Gastroesophageal sphincter (tissue), 4 donors: Measurements from ENCODE around the gene RIC8A. TPM values are rescaled to one million over a fixed set of nuclear protein-coding genes. Genes with fewer than 3 reads are reported as not detected.
"Not testable (repeated sequence)": the region's sequence is repeated elsewhere in the genome, so short reads cannot be mapped to it uniquely, and the experiment has no call there.

Source experiments
- ATAC-seq: fragments of 150-250 bp; one replicate; pipeline ENCODE4 v1.9.1; 2016; ENCODE audit warnings: mild to moderate bottlenecking, moderate library complexity
- H3K27ac ChIP-seq, 4 donors: fragments of 200-600 bp; sonication (generic) in 3 of 4; 1 replicate in 3 of 4; 2 replicates in 1 of 4; pipeline ENCODE4 v1.5.1; 2016 to 2019
- H3K27me3 ChIP-seq: fragments of 200-600 bp; sonication (generic); one replicate; pipeline ENCODE4 v1.5.1; 2019
- H3K36me3 ChIP-seq, 2 donors: fragments of 200-600 bp; sonication (generic); one replicate each; pipeline ENCODE4 v1.5.1; 2019; ENCODE audit warnings: control low read depth in 1 of 2
- H3K4me1 ChIP-seq, 3 donors: fragments of 200-600 bp; sonication (generic); 1 replicate in 2 of 3; 2 replicates in 1 of 3; pipeline ENCODE4 v1.5.1; 2016 to 2019; ENCODE audit warnings: control low read depth in 2 of 3
- H3K4me3 ChIP-seq, 2 donors: fragments of 200-600 bp; sonication (generic); one replicate each; pipeline ENCODE4 v1.5.1; 2019; ENCODE audit warnings: mild to moderate bottlenecking in 1 of 2, moderate library complexity in 1 of 2
- H3K9me3 ChIP-seq, 3 donors: fragments of 200-600 bp; sonication (generic); one replicate each; pipeline ENCODE4 v1.5.1; 2017 to 2019; ENCODE audit warnings: control low read depth in 2 of 3
- CTCF ChIP-seq, 4 experiments: fragments of 200-600 bp in 2 of 4; fragments of 450-650 bp in 2 of 4; sonication (generic) in 1 of 4; IDR thresholded peaks; one replicate each; pipeline ENCODE4 v1.5.1; 2017 to 2019; ENCODE audit warnings: antibody characterized with exemption in 4 of 4, mild to moderate bottlenecking in 2 of 4, moderate library complexity in 2 of 4
- EP300 ChIP-seq: sonication (generic); formaldehyde crosslinking; IDR thresholded peaks from one replicate; pipeline ENCODE4 v1.6.1; 2017; ENCODE audit warnings: antibody characterized with exemption, mild to moderate bottlenecking
- POLR2A ChIP-seq, 2 donors: fragments of 450-650 bp; IDR thresholded peaks; one replicate each; pipeline ENCODE4 v1.6.1; 2017; ENCODE audit warnings: antibody characterized with exemption in 2 of 2, mild to moderate bottlenecking in 2 of 2, moderate library complexity in 1 of 2
- POLR2AphosphoS5 ChIP-seq: sonication (generic); formaldehyde crosslinking; IDR thresholded peaks from one replicate; pipeline ENCODE4 v1.6.1; 2017; ENCODE audit warnings: antibody characterized with exemption
- WGBS, 2 donors: methylation state at CpG; one replicate each; pipeline ENCODE4 v1.1.5; 2018; ENCODE audit warnings: low coverage in 1 of 2; 5-methylcytosine and 5-hydroxymethylcytosine counted together
- total RNA-seq, 4 donors: library from RNA; depleted of rRNA; stranded (reverse); fragments of >200 nt; gene quantifications; one replicate each; pipeline ENCODE4 v1.1.0, GENCODE V29; 2016

Gene RIC8A
- total RNA-seq, 4 donors from 2014 or later = 78.2 to 169 (median 135) TPM

GRCh38 chr11:216081-216974 lies 8.8 kb downstream of the RIC8A start:
- TF ChIP-seq CTCF (IDR thresholded peaks at IDR 0.05) = no peak
- no peak for TF ChIP-seq EP300
- no peak for TF ChIP-seq POLR2AphosphoS5
- no peak for TF ChIP-seq POLR2A (IDR thresholded peaks at IDR 0.05)
- peaks cover 0 to 4% (median 0%) of the 10 kb centered on the region in 3 donors for H3K4me1 ChIP-seq
- no peak for ATAC-seq
- H3K27me3 ChIP-seq = no peaks in the 10 kb centered on the region
- H3K27ac ChIP-seq = peak overlapping the region in 1 of 4 donors; percentile 40
- peaks cover 0 to 77% of the 10 kb centered on the region in 2 donors for H3K36me3 ChIP-seq
- WGBS, 2 donors = 81% methylated on average over 8 of the region's 11 CpGs; no CpG with 5 or more reads in 1 of the 2 donors
- H3K4me3 ChIP-seq = no peak overlapping the region
- H3K9me3 ChIP-seq = no peaks in the 10 kb centered on the region

- TF ChIP-seq CTCF (IDR thresholded peaks at IDR 0.05) (no peak), EP300 (no peak), POLR2AphosphoS5 (no peak), POLR2A (IDR thresholded peaks at IDR 0.05) (no peak)
- H3K36me3 ChIP-seq = peaks cover 0 to 76% of the 10 kb centered on the region in 2 donors
- no peak overlapping the region for H3K4me3 ChIP-seq
- H3K9me3 ChIP-seq = no peaks in the 10 kb centered on the region
- no peak for ATAC-seq
- 84 to 93% methylated on average over 3 of the region's 3 CpGs for WGBS, 2 donors
- H3K27ac ChIP-seq = no peak overlapping the region
- no peaks in the 10 kb centered on the region for H3K27me3 ChIP-seq
- peaks cover 0 to 11% (median 0%) of the 10 kb centered on the region in 3 donors for H3K4me1 ChIP-seq
Observed at GRCh38 chr11:217704-218103, 10.2 kb downstream of the RIC8A start.

- ATAC-seq = no peak
- Histone ChIP-seq H3K4me1 (peaks cover 0 to 22% (median 0%) of the 10 kb centered on the region in 3 donors), H3K9me3 (no peaks in the 10 kb centered on the region), H3K27me3 (no peaks in the 10 kb centered on the region), H3K27ac (peak overlapping the region in 2 of 4 donors; percentile 21 to 40), H3K4me3 (no peak overlapping the region), H3K36me3 (peaks cover 0 to 69% of the 10 kb centered on the region in 2 donors)
- no peak for TF ChIP-seq EP300
- no peak for TF ChIP-seq POLR2A (IDR thresholded peaks at IDR 0.05)
- no peak for TF ChIP-seq CTCF (IDR thresholded peaks at IDR 0.05)
- TF ChIP-seq POLR2AphosphoS5 = no peak
- 81 to 93% methylated on average over 10 of the region's 29 CpGs for WGBS, 2 donors
Observed at GRCh38 chr11:218815-219593, 11.5 kb downstream of the RIC8A start.

- Histone ChIP-seq H3K4me1 (peaks cover 0 to 31% (median 0%) of the 10 kb centered on the region in 3 donors), H3K27ac (peak overlapping the region in 3 of 4 donors; percentile 78 to 90 (median 81)), H3K36me3 (peaks cover 0 to 58% of the 10 kb centered on the region in 2 donors)
- not testable (repeated sequence) for H3K27me3 ChIP-seq, H3K4me3 ChIP-seq, H3K9me3 ChIP-seq, ATAC-seq
- 86 to 96% methylated on average over 1 to 3 of the region's 3 CpGs for WGBS, 2 donors
Observed at GRCh38 chr11:220641-221215, 13.2 kb downstream of the RIC8A start.

GRCh38 chr11:221539-221938 lies 14.0 kb downstream of the RIC8A start:
- H3K4me3 ChIP-seq = no peak overlapping the region
- H3K36me3 ChIP-seq = peaks cover 0 to 50% of the 10 kb centered on the region in 2 donors
- no peak for TF ChIP-seq CTCF (IDR thresholded peaks at IDR 0.05)
- no peak for TF ChIP-seq POLR2A (IDR thresholded peaks at IDR 0.05)
- TF ChIP-seq POLR2AphosphoS5 = no peak
- no peak for TF ChIP-seq EP300
- 38 to 65% methylated on average over 6 to 7 of the region's 7 CpGs for WGBS, 2 donors
- H3K4me1 ChIP-seq = peaks cover 0 to 31% (median 0%) of the 10 kb centered on the region in 3 donors
- H3K27ac ChIP-seq = peak overlapping the region in 3 of 4 donors; percentile 78 to 90 (median 81)
- ATAC-seq = peak; percentile 71
- H3K27me3 ChIP-seq = no peaks in the 10 kb centered on the region
- H3K9me3 ChIP-seq = no peaks in the 10 kb centered on the region
